Stimulated activated naive CD8-positive, alpha-beta T cell treated with anti-CD3 and anti-CD28 coated beads, Interleukin-15, amount 100 ng/mL, for 72 hours (primary cell): Measurements from ENCODE around the gene PRKACA.
"Not testable (repeated sequence)": the region's sequence is repeated elsewhere in the genome, so short reads cannot be mapped to it uniquely, and the experiment has no call there.

Source experiments
- ATAC-seq: fragments of 150-1000 bp; cut with Tn5 transposase; 2 replicates; pipeline ENCODE4 v1.10.0; 2021; ENCODE audit warnings: mild to moderate bottlenecking, moderate library complexity
- DNase-seq, 2 donors: peaks; one replicate each; pipeline ENCODE4 v3.0.0; 2021 to 2022
- H3K27ac Mint-ChIP-seq, 2 donors: one replicate each; pipeline ENCODE4 v1.8.0; 2022; ENCODE audit warnings: mild to moderate bottlenecking in 2 of 2, mixed read lengths in 2 of 2, moderate library complexity in 2 of 2
- H3K27me3 Mint-ChIP-seq: one replicate; pipeline ENCODE4 v1.8.0; 2022; ENCODE audit warnings: mixed read lengths
- H3K4me1 Mint-ChIP-seq: one replicate; pipeline ENCODE4 v1.8.0; 2022; ENCODE audit warnings: mild to moderate bottlenecking, mixed read lengths
- H3K4me3 Mint-ChIP-seq, 2 donors: one replicate each; pipeline ENCODE4 v1.8.0; 2022; ENCODE audit warnings: mild to moderate bottlenecking in 2 of 2, mixed read lengths in 2 of 2, moderate library complexity in 1 of 2
- H3K9me3 Mint-ChIP-seq, 2 donors: one replicate each; pipeline ENCODE4 v1.8.0; 2022; ENCODE audit warnings: mixed read lengths in 2 of 2

The PRKACA gene

DNA sequence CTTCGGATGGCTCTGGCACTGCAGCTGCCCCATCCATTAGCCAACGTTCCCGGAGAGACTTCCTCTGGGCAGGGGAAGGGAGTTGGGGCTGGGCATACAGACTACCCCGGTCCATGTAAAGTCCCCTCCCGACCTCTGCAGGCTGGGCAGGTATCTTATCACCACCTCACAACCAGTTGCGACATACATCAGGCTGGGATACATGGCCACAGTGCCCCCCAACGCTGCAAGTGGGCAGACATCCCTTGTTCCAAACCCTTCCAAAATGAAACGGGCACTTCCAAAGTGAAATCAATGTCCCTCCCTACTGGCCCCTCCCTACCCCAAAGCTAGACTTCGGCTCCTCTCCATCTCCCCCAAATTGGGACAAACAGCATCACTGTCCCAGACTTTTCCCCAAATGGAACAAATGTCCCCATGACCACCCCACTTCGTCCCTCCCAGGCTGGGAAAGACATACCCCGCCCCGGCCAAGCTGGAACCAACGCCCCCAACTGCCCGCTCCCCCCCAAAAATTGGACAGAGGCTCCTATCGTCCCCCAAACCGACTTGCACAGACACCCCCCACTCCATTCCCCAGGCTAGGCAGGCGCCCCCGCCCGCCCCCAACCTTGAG lies 60.7 kb downstream of the PRKACA start:
- Mint-ChIP-seq H3K27me3 (peaks cover 53% of the 10 kb centered on the region), H3K9me3 (peaks cover 0 to 7% of the 10 kb centered on the region in 2 donors), H3K27ac (no peak overlapping the region), H3K4me3 (peak overlapping the region; percentile 29 to 31), H3K4me1 (peaks cover 36% of the 10 kb centered on the region)
- ATAC-seq (no peak), DNase-seq (no peak)

DNA sequence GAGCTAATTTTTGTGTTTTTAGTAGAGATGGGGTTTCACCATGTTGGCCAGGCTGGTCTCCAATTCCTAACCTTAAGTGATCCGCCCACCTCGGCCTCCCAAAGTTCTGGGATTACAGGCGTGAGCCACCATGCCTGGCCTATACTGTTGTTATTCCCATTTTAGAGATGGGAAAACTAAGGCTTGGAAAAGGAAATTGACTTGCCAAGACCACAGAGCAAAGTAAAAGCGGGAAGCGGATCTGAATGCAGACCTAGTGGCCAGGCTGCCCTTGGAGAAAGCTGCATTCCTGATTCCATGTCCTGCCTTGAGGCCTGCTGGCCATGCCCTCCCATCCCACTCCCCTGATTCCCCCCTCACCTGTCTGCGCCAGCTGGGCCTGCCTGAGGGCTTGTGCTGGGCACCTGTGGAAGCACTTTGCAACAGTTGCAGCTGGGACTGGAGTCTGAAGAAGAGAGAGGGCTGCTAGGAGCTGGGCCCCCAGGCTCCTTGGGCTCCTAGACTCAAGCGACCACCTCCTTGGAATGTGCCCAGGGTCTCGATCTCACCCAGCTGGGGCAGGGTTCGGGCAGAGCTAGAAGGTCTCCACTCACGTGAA lies 61.4 kb downstream of the PRKACA start:
- DNase-seq (no peak), ATAC-seq (no peak)
- peaks cover 40% of the 10 kb centered on the region for H3K4me1 Mint-ChIP-seq
- peaks cover 0 to 7% of the 10 kb centered on the region in 2 donors for H3K9me3 Mint-ChIP-seq
- no peak overlapping the region for H3K4me3 Mint-ChIP-seq
- peaks cover 46% of the 10 kb centered on the region for H3K27me3 Mint-ChIP-seq
- H3K27ac Mint-ChIP-seq, result no peak overlapping the region

DNA sequence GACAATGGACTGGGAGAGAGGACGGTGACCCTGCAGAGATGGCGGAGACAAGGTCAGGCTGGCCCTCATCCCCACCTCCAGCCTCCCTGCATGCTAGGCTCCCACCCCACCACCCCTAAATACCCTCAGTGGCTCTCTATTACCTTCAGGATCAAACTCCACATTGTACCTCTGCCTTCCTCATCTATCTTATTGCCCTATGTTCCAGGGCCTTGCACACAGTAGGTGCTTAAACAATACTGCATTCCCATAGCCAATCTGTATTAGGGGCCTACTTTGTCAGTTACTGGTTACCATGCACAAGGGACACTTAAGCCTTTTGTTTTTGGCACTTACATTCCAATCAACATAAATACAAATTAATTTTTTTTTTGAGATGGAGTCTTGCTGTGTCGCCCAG lies 62.2 kb downstream of the PRKACA start:
- no peak overlapping the region for H3K27ac Mint-ChIP-seq
- peaks cover 0 to 7% of the 10 kb centered on the region in 2 donors for H3K9me3 Mint-ChIP-seq
- H3K4me1 Mint-ChIP-seq, result peaks cover 40% of the 10 kb centered on the region
- ATAC-seq (no peak), DNase-seq (no peak)
- no peak overlapping the region for H3K4me3 Mint-ChIP-seq
- peaks cover 39% of the 10 kb centered on the region for H3K27me3 Mint-ChIP-seq

DNA sequence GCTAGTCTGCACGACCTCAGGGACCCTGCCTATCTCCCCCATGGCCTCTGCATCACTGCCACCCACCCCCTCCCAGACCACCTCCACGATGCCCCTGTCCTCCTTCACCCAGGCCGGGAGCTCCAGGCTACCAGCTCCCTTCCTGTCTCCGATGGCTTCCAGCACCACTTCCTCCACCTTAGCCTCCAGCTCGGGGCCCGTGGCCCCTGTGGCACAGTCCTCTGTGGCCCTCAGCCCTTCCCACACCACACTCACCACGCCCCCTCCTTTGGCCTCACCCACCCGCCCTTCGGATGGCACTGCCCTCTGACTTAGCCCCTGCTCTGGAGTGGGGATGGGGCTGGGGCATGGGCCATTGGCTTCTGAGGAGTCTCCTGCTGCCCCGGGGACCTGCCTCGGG lies 62.8 kb downstream of the PRKACA start:
- peak; percentile 27 for ATAC-seq
- peaks cover 0 to 7% of the 10 kb centered on the region in 2 donors for H3K9me3 Mint-ChIP-seq
- H3K27me3 Mint-ChIP-seq, result peaks cover 32% of the 10 kb centered on the region
- H3K4me1 Mint-ChIP-seq, result peaks cover 38% of the 10 kb centered on the region
- DNase-seq, result no peak
- no peak overlapping the region for H3K27ac Mint-ChIP-seq
- H3K4me3 Mint-ChIP-seq, result no peak overlapping the region

DNA sequence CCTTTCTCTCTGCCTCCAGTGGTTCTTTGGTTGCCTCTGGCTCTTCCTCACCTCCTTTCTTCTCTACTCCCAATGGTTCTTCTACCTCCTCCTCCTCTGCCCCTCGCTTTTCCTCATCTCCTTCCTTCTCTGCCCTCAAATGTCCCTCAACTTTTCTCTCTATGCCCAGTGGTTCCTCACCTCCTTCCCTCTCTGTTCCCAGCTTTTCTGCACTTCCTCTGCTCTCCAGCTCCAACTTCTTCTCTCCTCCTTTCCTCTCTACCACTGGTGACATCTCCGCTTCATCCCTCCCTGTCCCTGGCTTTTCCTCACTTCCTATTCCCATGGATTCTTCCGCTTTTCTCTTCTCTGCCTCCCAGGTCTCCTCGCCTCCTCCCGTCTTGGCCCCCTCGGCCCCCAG lies 63.5 kb downstream of the PRKACA start:
- H3K27ac Mint-ChIP-seq, result peak overlapping the region in 1 of 2 donors; percentile 2
- H3K9me3 Mint-ChIP-seq, result peaks cover 0 to 7% of the 10 kb centered on the region in 2 donors
- peaks cover 32% of the 10 kb centered on the region for H3K4me1 Mint-ChIP-seq
- H3K27me3 Mint-ChIP-seq, result peaks cover 26% of the 10 kb centered on the region
- DNase-seq, result no peak
- ATAC-seq, result no peak
- no peak overlapping the region for H3K4me3 Mint-ChIP-seq

DNA sequence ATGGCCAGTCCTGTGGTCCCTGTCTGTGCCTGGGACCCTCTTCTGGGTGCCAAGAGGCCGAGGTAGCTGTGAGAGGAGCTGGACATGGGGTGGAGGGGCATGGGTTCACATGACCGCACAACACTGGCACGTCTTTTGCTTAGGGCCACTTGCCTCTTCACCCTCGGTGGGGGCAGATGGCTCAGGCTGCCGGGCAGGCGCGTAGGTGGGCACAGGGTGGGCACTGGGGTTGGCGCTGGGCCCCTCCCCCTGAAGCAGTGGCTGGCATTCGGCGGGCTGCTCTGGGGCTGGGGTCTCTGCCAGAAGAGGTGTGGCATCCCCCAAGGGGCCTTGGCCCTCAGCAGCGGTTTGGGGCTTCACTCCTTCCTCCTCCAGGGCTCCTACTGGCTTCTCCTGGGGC lies 64.1 kb downstream of the PRKACA start:
- no peak overlapping the region for H3K4me3 Mint-ChIP-seq
- peaks cover 20% of the 10 kb centered on the region for H3K27me3 Mint-ChIP-seq
- H3K9me3 Mint-ChIP-seq, result peaks cover 0 to 8% of the 10 kb centered on the region in 2 donors
- DNase-seq, result no peak
- no peak overlapping the region for H3K27ac Mint-ChIP-seq
- peaks cover 29% of the 10 kb centered on the region for H3K4me1 Mint-ChIP-seq
- ATAC-seq, result no peak

DNA sequence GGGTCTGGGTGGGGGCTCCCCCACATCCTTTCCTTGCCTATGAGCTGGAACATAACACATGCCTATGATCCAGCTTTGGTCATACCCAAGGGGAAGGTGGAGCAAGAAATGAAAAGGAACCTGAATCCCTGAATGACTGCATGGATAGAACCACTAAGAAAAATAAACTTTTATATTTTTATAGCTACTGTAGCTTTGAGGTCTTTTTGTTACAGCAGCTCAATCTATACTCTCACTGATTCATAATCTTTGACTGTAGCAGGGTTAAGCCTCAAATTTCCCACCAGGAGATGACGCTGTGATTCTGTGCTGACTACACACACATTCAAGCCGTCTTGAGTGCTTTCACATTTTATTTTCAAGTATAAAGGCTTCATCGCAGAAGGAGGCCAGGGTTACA lies 64.5 kb downstream of the PRKACA start:
- Mint-ChIP-seq H3K27me3 (peaks cover 15% of the 10 kb centered on the region), H3K4me3 (no peak overlapping the region), H3K9me3 (peaks cover 0 to 13% of the 10 kb centered on the region in 2 donors), H3K27ac (no peak overlapping the region), H3K4me1 (peaks cover 27% of the 10 kb centered on the region)
- DNase-seq, result no peak
- no peak for ATAC-seq

- DNase-seq, result no peak
- Mint-ChIP-seq H3K4me3 (no peak overlapping the region), H3K27ac (peak overlapping the region in 1 of 2 donors; percentile 79), H3K9me3 (peaks cover 0 to 13% of the 10 kb centered on the region in 2 donors), H3K27me3 (peaks cover 9% of the 10 kb centered on the region), H3K4me1 (peaks cover 21% of the 10 kb centered on the region)
- no peak for ATAC-seq
Measured at GRCh38 chr19:14052470-14052869, 65.1 kb downstream of the PRKACA start.

GRCh38 chr19:14051980-14052379 lies 65.6 kb downstream of the PRKACA start:
- no peak for ATAC-seq
- H3K9me3 Mint-ChIP-seq, result peaks cover 0 to 13% of the 10 kb centered on the region in 2 donors
- DNase-seq, result no peak
- peaks cover 4% of the 10 kb centered on the region for H3K27me3 Mint-ChIP-seq
- peak overlapping the region in 1 of 2 donors; percentile 79 for H3K27ac Mint-ChIP-seq
- peaks cover 21% of the 10 kb centered on the region for H3K4me1 Mint-ChIP-seq
- H3K4me3 Mint-ChIP-seq, result no peak overlapping the region

DNA sequence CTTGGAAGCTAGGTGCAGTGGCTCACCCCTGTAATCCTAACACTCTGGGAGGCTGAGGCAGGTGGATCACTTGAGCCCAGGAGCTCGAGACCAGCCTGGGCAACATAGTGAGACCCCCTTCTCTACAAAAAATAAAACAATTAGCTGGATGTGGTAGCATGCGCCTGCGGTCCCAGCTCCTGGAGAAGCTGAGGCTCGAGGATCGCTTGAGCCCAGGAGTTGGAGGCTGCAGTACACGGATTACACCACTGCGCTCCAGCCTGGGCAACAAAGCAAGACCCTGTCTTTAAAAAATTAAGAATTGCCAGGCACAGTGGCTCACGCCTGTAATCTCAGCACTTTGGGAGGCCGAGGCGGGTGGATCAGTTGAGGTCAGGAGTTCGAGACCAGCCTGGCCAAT lies 66.6 kb downstream of the PRKACA start:
- Mint-ChIP-seq H3K4me1 (peaks cover 28% of the 10 kb centered on the region), H3K9me3 (peaks cover 0 to 13% of the 10 kb centered on the region in 2 donors)
- DNase-seq, ATAC-seq, H3K27me3 Mint-ChIP-seq, H3K4me3 Mint-ChIP-seq, H3K27ac Mint-ChIP-seq: not testable (repeated sequence)

DNA sequence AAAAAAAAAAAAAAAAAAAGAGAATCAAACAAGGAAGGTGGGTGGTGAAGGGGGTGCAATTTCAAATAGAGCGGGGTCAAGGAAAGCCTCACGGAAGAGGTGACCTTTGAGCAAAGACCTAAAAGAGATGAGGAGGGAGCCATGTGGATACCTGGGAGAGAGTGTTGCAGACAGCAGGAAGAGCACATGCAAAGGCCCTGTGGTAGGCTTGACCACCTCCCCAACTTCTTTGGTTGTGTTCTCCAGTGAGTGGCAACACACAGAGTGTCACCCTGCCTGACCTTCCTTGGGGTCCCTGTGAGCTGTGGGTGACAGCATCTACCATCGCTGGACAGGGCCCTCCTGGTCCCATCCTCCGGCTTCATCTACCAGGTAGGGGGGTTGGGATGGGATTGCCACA lies 67.0 kb downstream of the PRKACA start:
- no peaks in the 10 kb centered on the region for H3K27me3 Mint-ChIP-seq
- peaks cover 0 to 13% of the 10 kb centered on the region in 2 donors for H3K9me3 Mint-ChIP-seq
- no peak for DNase-seq
- peaks cover 30% of the 10 kb centered on the region for H3K4me1 Mint-ChIP-seq
- no peak overlapping the region for H3K4me3 Mint-ChIP-seq
- H3K27ac Mint-ChIP-seq, result peak overlapping the region in 1 of 2 donors; percentile 15
- ATAC-seq, result no peak

- Mint-ChIP-seq H3K27ac (no peak overlapping the region), H3K4me3 (no peak overlapping the region), H3K27me3 (no peaks in the 10 kb centered on the region), H3K9me3 (peaks cover 0 to 13% of the 10 kb centered on the region in 2 donors), H3K4me1 (peaks cover 25% of the 10 kb centered on the region)
- DNase-seq (peak; percentile 73 to 76), ATAC-seq (peak; percentile 79)
Measured at GRCh38 chr19:14048443-14049153, 69.0 kb downstream of the PRKACA start.

DNA sequence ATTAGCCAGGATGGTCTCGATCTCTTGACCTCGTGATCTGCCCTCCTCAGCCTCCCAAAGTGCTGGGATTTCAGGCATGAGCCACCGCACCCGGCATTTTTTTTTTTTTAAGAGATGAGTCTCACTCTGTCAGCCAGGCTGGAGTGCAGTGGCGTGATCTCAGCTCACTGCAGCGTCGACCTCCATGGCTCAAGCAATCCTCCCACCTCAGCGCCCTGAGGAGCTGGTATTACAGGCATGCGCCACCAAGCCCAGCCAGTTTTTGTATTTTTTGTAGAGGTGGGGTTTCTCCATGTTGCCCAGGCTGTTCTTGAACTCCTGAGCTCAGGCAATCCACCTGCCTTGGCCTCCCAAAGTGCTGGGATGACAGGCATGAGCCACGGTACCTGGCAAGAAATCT lies 69.7 kb downstream of the PRKACA start:
- Mint-ChIP-seq H3K4me1 (peaks cover 25% of the 10 kb centered on the region), H3K9me3 (peaks cover 0 to 13% of the 10 kb centered on the region in 2 donors)
- DNase-seq, ATAC-seq, H3K4me3 Mint-ChIP-seq, H3K27ac Mint-ChIP-seq, H3K27me3 Mint-ChIP-seq: not testable (repeated sequence)

GRCh38 chr19:14042659-14043608 lies 74.6 kb downstream of the PRKACA start:
- peak; percentile 64 for ATAC-seq
- not testable (repeated sequence) for H3K9me3 Mint-ChIP-seq, H3K27me3 Mint-ChIP-seq, H3K4me3 Mint-ChIP-seq
- Mint-ChIP-seq H3K27ac (peak overlapping the region in 1 of 2 donors; percentile 86), H3K4me1 (peaks cover 17% of the 10 kb centered on the region)
- peak in 1 of 2 donors; percentile 39 for DNase-seq
